HG02884 (cell line): ENCODE measurements around the gene CRYGC.

Experiments
- ATAC-seq: cut with Tn5 transposase; IDR thresholded peaks from one replicate; pipeline ENCODE4 v1.9.1; 2021; ENCODE audit warnings: mild to moderate bottlenecking, moderate library complexity; ENCODE audit not compliant: unreplicated experiment

Gene CRYGC

GRCh38 chr2:208129744-208130711 is at the start of gene CRYGC:
CRYGC (minus strand) TSS chr2:208129828; CDS start chr2:208129792, 36 bp downstream.
- ATAC-seq: no peak

- no peak for ATAC-seq
Observed at GRCh38 chr2:208179028-208179609, 49.5 kb upstream of the CRYGC start.

- no peak for ATAC-seq
Observed at GRCh38 chr2:208175840-208176153, 46.2 kb upstream of the CRYGC start.

GRCh38 chr2:208175069-208175839 is 45.6 kb upstream of the CRYGC start:
- ATAC-seq: peak; percentile 100

GRCh38 chr2:208174144-208174543 is 44.5 kb upstream of the CRYGC start:
- ATAC-seq: no peak

GRCh38 chr2:208172125-208172524 is 42.5 kb upstream of the CRYGC start:
- ATAC-seq: no peak

- ATAC-seq: no peak
Observed at GRCh38 chr2:208164951-208165755, 35.5 kb upstream of the CRYGC start.

GRCh38 chr2:208163489-208163888 is 33.9 kb upstream of the CRYGC start, which contains the start of gene CRYGA:
CRYGA (minus strand) TSS chr2:208163589; CDS start chr2:208163556, 33 bp downstream.
- ATAC-seq: no peak

GRCh38 chr2:208156439-208156838 is 26.8 kb upstream of the CRYGC start:
- ATAC-seq: no peak

- ATAC-seq: no peak
Observed at GRCh38 chr2:208153156-208153555, 23.5 kb upstream of the CRYGC start.

GRCh38 chr2:208150956-208151355 is 21.3 kb upstream of the CRYGC start:
- ATAC-seq: no peak

- no peak for ATAC-seq
Observed at GRCh38 chr2:208150094-208150493, 20.5 kb upstream of the CRYGC start.

- ATAC-seq: no peak
Observed at GRCh38 chr2:208148803-208149202, 19.2 kb upstream of the CRYGC start.

GRCh38 chr2:208147759-208148158 is 18.1 kb upstream of the CRYGC start:
- no peak for ATAC-seq

- no peak for ATAC-seq
Observed at GRCh38 chr2:208147008-208147407, 17.4 kb upstream of the CRYGC start.

- no peak for ATAC-seq
Observed at GRCh38 chr2:208146006-208146405, 16.4 kb upstream of the CRYGC start, which contains the start of gene CRYGB. CRYGB (minus strand) TSS chr2:208146158; CDS start chr2:208146120, 38 bp downstream.

GRCh38 chr2:208142925-208143799 is 13.5 kb upstream of the CRYGC start:
- no peak for ATAC-seq

GRCh38 chr2:208142240-208142924 is 12.8 kb upstream of the CRYGC start:
- no peak for ATAC-seq

GRCh38 chr2:208139447-208139846 is 9.8 kb upstream of the CRYGC start:
- no peak for ATAC-seq
